ENCODE measurements around the gene TLR8.
"Not testable (repeated sequence)": the region's sequence is repeated elsewhere in the genome, so short reads cannot be mapped to it uniquely, and the experiment has no call there.

TLR8 gene

GRCh38 chrX:12898073-12898472 lies 8.3 kb upstream of the TLR8 start:
- DNase-seq (ENCODE audit: low spot score) = no peak

- DNase-seq (ENCODE audit: low spot score) = no peak
Observed at GRCh38 chrX:12899506-12899905, 6.9 kb upstream of the TLR8 start.

GRCh38 chrX:12901486-12901885 lies 4.9 kb upstream of the TLR8 start:
- DNase-seq (ENCODE audit: low spot score) = peak; percentile 66

GRCh38 chrX:12903646-12904045 lies 2.8 kb upstream of the TLR8 start:
- DNase-seq (ENCODE audit: low spot score) = peak; percentile 34

- DNase-seq (ENCODE audit: low spot score) = no peak
Observed at GRCh38 chrX:12910423-12911121, 4.2 kb downstream of the TLR8 start.

GRCh38 chrX:12911122-12911470 lies 4.7 kb downstream of the TLR8 start:
- no peak for DNase-seq (ENCODE audit: low spot score)

GRCh38 chrX:12912791-12913482 lies 6.5 kb downstream of the TLR8 start:
- no peak for DNase-seq (ENCODE audit: low spot score)

GRCh38 chrX:12917753-12918152 lies 11.3 kb downstream of the TLR8 start:
- no peak for DNase-seq (ENCODE audit: low spot score)

GRCh38 chrX:12919051-12919450 lies 12.6 kb downstream of the TLR8 start:
- DNase-seq (ENCODE audit: low spot score) = no peak

GRCh38 chrX:12919620-12920019 lies 13.2 kb downstream of the TLR8 start:
- no peak for DNase-seq (ENCODE audit: low spot score)

GRCh38 chrX:12920990-12921389 lies 14.6 kb downstream of the TLR8 start:
- no peak for DNase-seq (ENCODE audit: low spot score)

GRCh38 chrX:12921886-12922598 lies 15.6 kb downstream of the TLR8 start:
- no peak for DNase-seq (ENCODE audit: low spot score)

GRCh38 chrX:12922599-12922919 lies 16.1 kb downstream of the TLR8 start:
- DNase-seq (ENCODE audit: low spot score) = no peak

- peak; percentile 3 for DNase-seq (ENCODE audit: low spot score)
Observed at GRCh38 chrX:12929701-12930100, 23.3 kb downstream of the TLR8 start.

- DNase-seq (ENCODE audit: low spot score) = no peak
Observed at GRCh38 chrX:12930150-12930549, 23.7 kb downstream of the TLR8 start.

GRCh38 chrX:12932244-12932643 lies 25.8 kb downstream of the TLR8 start:
- no peak for DNase-seq (ENCODE audit: low spot score)

GRCh38 chrX:12934850-12935249 lies 28.4 kb downstream of the TLR8 start:
- no peak for DNase-seq (ENCODE audit: low spot score)

- no peak for DNase-seq (ENCODE audit: low spot score)
Observed at GRCh38 chrX:12936947-12937346, 30.5 kb downstream of the TLR8 start.

GRCh38 chrX:12940471-12940870 lies 34.1 kb downstream of the TLR8 start:
- not testable (repeated sequence) for DNase-seq (ENCODE audit: low spot score)

GRCh38 chrX:12943592-12943991 lies 37.2 kb downstream of the TLR8 start:
- not testable (repeated sequence) for DNase-seq (ENCODE audit: low spot score)

GRCh38 chrX:12944452-12944851 lies 38.0 kb downstream of the TLR8 start:
- DNase-seq (ENCODE audit: low spot score) = not testable (repeated sequence)

GRCh38 chrX:12945494-12945893 lies 39.1 kb downstream of the TLR8 start:
- DNase-seq (ENCODE audit: low spot score) = no peak

GRCh38 chrX:12946406-12946805 lies 40.0 kb downstream of the TLR8 start:
- no peak for DNase-seq (ENCODE audit: low spot score)
